GM11168 (cell line): ENCODE data around the gene ACAP1.
"Not testable (repeated sequence)": the region's sequence is repeated elsewhere in the genome, so short reads cannot be mapped to it uniquely, and the experiment has no call there.

Source experiments
- in situ Hi-C: fragments of 300-500 bp; cut with MboI; formaldehyde crosslinking; loops from one replicate; pipeline ENCODE4 v1.12.0; 2022; ENCODE audit warnings: low sequenced_read_pairs; ENCODE audit not compliant: unreplicated experiment

ACAP1 gene

GRCh38 chr17:7327056-7327455 is 9.3 kb upstream of the ACAP1 start:
- in situ Hi-C loops, result no loop called here

DNA sequence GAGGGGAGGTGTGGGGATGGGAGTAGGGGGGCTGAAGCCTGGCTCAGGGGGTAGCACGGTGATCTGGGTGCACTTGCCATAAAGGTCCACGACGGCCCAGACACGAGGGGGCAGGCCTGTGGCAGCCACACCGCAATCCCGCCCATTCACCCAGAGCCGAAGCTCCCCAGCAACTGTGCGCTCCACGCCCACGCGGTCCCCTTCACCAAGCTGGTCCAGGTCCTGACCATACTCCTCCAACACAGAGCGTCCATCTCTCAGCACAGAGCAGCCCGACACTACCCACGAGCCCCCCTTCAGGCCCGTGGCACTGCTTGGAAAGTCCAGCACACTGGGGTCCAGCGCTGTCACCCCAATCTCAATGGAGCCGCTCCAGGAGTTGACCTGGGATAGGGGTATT is 8.8 kb upstream of the ACAP1 start:
- in situ Hi-C loops, result no loop called here

DNA sequence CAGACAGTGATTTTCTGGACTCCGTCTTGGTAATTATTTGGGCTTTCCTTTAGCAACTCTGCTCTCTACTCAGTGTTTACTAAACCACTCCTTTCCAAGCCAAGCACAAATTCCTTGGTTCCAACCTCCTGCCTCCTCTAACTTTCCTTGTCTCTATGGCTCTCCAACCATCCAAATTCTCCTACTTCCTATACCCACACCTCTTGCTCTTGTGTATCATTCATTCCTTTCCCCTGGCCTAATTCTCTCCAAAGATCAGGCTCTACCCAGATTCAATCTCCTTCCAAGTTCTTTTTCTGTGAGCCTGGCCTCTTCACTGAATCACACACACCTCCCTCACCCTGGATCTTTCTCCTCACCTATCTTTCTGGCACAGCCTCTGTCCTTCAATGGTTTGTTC is 8.3 kb upstream of the ACAP1 start:
- in situ Hi-C loops, result no loop called here

GRCh38 chr17:7328840-7329373 is 7.4 kb upstream of the ACAP1 start, which contains the start of gene NEURL4:
NEURL4 (minus strand) TSS chr17:7329335; CDS start chr17:7329312, 23 bp downstream.
- in situ Hi-C loops, result no loop called here

DNA sequence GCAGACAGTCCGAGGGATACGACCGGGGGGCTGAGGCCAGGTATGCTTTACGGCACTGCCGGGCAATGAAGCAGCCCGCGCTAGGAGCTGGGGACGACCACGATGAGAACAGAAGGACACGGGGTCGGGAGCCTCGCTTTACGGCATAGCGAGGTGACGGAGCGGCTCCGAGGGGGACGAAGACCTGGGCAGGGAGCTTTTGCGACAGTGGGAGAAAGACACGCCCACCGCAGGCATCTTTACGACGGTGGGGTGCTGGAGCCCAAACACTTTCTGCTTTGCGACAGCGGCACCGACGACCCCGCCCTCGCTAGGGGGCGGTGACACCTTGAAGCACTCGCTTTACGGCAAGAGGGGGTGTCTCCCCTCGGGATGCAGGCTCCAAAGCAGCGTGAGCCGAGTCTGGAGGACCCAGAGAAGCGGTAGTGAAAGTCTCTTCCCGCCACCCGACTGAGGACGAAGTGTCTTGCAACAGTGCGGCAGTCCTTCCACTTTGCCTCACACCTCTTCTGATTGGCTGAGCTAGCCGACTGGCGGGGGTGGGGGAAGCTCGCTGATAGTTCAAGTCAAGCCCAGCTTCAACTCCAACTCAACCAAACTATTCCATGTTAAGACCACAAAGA is 6.8 kb upstream of the ACAP1 start:
- in situ Hi-C loops, result no loop called here

DNA sequence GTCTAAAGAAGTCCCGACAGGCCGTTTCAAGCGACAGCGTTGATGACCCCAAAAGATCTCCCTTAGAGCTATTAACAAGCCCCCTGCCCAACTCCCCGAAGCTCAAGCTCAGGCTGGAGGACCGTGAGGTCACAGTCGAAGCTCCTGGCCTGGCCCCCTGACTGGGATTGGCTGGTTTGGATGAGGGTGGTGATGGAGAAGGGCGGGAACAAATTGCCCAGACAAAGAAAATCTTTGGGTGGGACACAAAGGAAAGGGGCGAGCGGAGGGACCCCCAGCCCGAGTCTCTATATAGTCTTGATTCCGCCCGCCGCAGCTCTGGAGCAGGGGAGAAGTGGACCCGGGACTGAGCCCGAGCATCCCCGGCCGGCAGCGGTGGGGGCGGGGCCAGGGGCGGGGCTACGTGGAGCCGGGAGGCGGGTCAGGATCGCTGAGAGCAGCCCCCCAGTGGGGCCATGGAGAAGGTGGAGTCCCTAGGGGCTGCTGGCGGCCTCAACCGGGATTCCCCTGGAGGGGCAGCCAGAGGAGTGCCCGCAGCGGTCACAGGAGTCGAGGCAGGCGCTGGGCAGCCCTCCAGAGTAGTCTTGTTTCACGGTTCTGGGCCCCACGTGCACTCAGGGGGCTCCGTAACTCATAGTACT is 6.2 kb upstream of the ACAP1 start:
- in situ Hi-C loops, result no loop called here

DNA sequence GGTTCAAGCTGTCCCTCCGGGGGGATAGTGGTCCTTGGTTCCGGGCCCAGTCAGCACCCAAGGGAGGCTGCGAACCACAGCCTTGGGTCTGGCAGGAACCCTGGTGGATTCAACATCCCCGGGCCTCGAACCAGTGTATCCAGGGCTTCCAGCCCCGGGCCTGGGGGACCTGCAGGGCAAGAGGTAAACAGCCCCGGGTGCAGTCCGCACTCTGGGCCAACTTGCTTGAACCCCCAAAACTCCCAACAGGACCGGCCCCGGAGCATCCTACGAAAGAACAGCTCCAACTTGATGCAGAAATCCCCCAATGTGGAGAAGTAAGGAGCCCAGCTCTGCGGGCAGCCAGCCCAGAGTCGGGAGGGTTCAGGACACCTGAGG is 5.7 kb upstream of the ACAP1 start:
- in situ Hi-C loops, result no loop called here

- in situ Hi-C loops, result no loop called here
Observed at GRCh38 chr17:7332111-7332510, 4.2 kb upstream of the ACAP1 start.

DNA sequence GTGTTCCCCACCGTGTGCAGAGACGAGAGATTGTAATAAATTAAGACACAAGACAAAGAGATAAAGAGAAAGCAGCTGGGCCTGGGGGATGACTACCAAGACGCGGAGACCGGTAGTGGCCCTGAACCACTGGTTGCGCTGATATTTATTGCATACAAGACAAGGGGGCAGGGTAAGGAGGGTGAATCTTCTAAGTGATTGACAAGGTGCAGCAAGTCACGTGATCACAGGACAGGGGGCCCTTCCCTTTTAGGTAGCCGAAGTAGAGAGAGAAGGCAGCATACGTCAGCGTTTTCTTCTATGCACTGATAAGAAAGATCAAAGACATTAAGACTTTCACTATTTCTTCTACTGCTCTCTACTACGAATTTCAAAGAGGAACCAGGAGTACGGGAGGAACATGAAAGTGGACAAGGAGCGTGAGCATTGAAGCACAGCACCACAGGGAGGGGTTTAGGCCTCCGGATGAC is 3.7 kb upstream of the ACAP1 start:
- in situ Hi-C loops, result not testable (repeated sequence)

- in situ Hi-C loops, result no loop called here
Observed at GRCh38 chr17:7334938-7335538, 1.3 kb upstream of the ACAP1 start.

DNA sequence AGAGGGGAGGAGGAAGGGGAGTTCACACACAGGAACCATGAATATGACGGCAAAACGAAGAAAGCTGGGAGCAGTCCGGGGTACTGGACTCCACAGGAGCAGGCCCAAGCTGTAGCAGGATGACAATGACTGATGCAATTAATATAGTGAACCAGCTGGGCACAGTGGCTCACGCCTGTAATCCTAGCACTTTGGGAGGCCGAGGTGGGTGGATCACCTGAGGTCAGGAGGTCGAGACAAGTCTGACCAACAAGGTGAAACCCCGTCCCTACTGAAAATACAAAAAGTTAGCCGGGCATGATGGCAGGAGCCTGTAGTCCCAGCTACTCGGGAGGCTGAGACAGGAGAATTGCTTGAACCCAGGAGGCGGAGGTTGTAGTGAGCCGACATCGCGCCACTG is 564 bp upstream of the ACAP1 start:
- in situ Hi-C loops, result not testable (repeated sequence)

DNA sequence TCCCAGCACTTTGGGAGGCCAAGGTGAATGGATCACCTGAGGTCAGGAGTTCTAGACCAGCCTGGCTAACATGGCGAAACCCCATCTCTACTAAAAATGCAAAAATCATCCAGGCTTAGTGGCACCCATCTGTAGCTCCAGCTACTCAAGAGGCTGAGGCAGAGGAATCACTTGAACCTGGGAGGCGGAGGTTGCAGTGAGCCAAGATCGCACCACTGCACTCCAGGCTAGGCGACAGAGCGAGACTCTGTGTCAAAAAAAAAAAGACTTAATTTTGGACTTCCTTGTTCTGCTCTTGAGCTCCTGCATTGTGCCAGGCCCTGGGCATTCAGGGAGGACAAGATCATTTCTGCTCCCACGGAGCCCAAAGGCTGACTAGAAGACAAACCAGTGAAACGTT is 1.3 kb downstream of the ACAP1 start:
- in situ Hi-C loops, result not testable (repeated sequence)

GRCh38 chr17:7340179-7340578 is 3.9 kb downstream of the ACAP1 start:
- in situ Hi-C loops, result no loop called here

DNA sequence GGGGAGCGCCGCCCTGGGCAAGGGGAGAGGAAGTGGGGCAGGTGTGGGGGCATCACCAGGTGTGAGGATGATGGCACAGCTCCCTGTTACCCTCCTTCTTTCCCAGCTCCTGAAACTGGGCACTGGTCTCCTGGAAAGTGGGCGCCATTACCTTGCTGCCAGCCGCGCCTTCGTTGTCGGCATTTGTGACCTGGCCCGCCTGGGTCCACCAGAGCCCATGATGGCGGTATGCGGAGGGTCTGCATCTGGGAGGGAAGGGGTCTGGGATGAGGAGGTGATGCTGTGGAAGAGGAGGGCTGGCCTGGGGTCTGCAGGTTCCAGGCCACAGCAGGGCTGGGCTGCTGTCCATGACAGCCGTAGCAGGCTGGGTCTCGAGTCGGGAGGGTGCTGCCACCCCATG is 5.5 kb downstream of the ACAP1 start:
- in situ Hi-C loops, result no loop called here

- in situ Hi-C loops, result no loop called here
Observed at GRCh38 chr17:7343250-7343649, 6.9 kb downstream of the ACAP1 start.

GRCh38 chr17:7346761-7347614 is 10.7 kb downstream of the ACAP1 start:
- in situ Hi-C loops, result no loop called here

- in situ Hi-C loops, result no loop called here
Observed at GRCh38 chr17:7347630-7348477, 11.5 kb downstream of the ACAP1 start.

DNA sequence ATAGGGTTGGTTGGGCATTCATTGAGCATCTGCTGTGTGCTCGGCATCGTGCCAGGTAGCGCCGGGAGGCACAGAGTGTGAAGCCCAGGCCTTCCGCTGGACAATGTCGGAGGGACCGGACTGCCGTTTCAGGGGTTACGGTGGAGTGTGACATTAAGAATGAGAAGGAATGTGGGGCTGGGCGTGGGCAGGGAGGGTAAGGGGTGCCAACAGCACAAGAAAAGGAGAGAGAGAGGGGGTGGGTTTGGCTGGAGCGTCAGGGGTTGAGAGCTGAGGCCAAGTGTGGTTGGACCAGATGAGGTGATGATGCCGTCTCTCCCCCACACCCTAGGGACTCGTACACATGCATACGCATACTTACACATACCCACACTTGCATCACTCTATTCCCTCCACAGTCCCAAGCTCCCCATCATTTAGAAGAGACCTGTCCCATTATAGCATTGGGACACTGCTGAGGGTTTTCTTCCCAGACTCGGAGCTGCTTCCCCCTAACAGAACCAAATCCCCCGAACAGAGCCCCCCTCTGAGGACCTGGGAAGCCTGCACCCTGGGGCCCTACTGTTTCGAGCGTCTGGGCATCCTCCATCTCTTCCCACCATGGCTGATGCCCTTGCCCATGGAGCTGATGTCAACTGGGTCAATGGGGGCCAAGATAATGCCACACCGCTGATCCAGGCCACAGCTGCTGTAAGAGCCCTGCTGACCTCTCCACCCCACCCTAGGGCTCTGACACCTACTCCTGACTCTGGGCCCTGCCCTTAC is 12.3 kb downstream of the ACAP1 start:
- in situ Hi-C loops, result no loop called here
